ENCODE data around the gene TTC7B.

TTC7B gene

DNA sequence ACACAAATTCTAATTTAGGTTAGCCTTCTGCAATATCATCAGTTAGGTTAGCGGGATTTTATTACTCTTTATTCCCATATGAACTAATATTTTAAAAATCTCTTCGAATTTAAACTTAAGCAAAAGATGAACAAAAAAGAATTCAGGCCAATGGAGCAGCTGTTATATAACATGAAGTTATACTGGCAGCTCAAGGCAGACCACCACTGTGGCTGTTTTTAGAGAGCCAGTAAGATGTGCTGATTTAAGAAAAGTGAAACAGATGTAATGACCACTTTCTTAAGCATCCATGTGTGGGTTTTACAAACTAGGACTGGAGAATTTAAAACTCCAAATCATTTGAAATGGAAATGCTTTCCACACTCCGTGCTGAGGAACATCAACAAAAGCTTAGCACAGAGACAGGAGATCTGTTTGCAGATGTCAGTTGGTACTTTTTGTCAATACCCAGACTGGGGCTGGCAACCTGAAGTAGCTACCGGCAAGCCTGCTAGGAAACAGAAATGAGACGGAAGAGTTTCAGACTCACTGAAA is 164.9 kb downstream of the TTC7B start:
- H4K20me1 ChIP-seq (ENCODE audit: insufficient read depth): no peaks in the 10 kb centered on the region
- no peak overlapping the region for H3K9ac ChIP-seq
- H3K4me2 ChIP-seq: no peak overlapping the region
- H2AFZ ChIP-seq (ENCODE audit: low read depth): no peak overlapping the region
- H3K4me1 ChIP-seq (ENCODE audit: low read depth, poor library complexity, severe bottlenecking): no peaks in the 10 kb centered on the region
- TF ChIP-seq, protein P1, sequence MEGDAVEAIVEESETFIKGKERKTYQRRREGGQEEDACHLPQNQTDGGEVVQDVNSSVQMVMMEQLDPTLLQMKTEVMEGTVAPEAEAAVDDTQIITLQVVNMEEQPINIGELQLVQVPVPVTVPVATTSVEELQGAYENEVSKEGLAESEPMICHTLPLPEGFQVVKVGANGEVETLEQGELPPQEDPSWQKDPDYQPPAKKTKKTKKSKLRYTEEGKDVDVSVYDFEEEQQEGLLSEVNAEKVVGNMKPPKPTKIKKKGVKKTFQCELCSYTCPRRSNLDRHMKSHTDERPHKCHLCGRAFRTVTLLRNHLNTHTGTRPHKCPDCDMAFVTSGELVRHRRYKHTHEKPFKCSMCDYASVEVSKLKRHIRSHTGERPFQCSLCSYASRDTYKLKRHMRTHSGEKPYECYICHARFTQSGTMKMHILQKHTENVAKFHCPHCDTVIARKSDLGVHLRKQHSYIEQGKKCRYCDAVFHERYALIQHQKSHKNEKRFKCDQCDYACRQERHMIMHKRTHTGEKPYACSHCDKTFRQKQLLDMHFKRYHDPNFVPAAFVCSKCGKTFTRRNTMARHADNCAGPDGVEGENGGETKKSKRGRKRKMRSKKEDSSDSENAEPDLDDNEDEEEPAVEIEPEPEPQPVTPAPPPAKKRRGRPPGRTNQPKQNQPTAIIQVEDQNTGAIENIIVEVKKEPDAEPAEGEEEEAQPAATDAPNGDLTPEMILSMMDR (conservative IDR thresholded peaks at IDR 0.05; ENCODE audit: low read depth, low read length): no peak
- H3K36me3 ChIP-seq (ENCODE audit: insufficient read depth): no peaks in the 10 kb centered on the region
- H3K27me3 ChIP-seq (ENCODE audit: insufficient read depth, low read depth): no peaks in the 10 kb centered on the region
- H3K27ac ChIP-seq: no peak overlapping the region
- no peak overlapping the region for H3K4me3 ChIP-seq (IDR thresholded peaks at IDR 0.05; ENCODE audit: insufficient read depth, low read depth, low read length)
- H3K79me2 ChIP-seq (ENCODE audit: insufficient read depth, low read depth): no peaks in the 10 kb centered on the region

DNA sequence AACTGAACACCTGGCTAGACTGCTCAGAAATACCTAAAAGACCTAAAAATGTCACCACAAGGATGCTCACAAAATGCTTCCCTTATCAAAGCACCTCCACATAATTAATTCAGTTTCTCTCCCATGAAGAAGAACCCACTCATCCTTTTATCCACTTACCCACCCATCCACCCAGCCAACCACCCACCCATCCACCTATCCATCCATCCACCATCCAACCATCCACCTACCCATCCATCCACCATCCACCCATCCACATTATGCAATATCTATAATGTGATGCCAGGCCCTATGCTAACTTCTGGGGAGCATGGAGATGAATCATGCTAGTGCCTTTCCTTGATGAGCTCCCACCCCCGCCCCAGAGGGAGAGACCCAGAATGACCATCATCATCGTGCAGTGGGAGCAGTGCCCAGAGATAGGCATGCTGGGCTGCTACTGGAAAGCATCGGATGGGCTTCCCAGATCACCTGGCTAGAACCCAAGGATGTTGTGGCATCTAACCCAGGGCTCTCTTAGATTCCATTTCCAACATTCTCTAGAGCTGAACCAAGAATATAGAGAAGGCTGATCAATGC is 166.6 kb downstream of the TTC7B start:
- Histone ChIP-seq H3K4me2 (no peak overlapping the region), H3K9ac (no peak overlapping the region), H3K4me1 (ENCODE audit: low read depth, poor library complexity, severe bottlenecking) (no peaks in the 10 kb centered on the region), H3K79me2 (ENCODE audit: insufficient read depth, low read depth) (no peaks in the 10 kb centered on the region), H3K4me3 (IDR thresholded peaks at IDR 0.05; ENCODE audit: insufficient read depth, low read depth, low read length) (no peak overlapping the region), H3K27ac (no peak overlapping the region), H3K27me3 (ENCODE audit: insufficient read depth, low read depth) (no peaks in the 10 kb centered on the region), H3K36me3 (ENCODE audit: insufficient read depth) (no peaks in the 10 kb centered on the region), H4K20me1 (ENCODE audit: insufficient read depth) (no peaks in the 10 kb centered on the region), H2AFZ (ENCODE audit: low read depth) (no peak overlapping the region)
- TF ChIP-seq, protein P1 (conservative IDR thresholded peaks at IDR 0.05; ENCODE audit: low read depth, low read length): no peak

- Histone ChIP-seq H3K4me1 (ENCODE audit: low read depth, poor library complexity, severe bottlenecking) (no peaks in the 10 kb centered on the region), H3K4me3 (IDR thresholded peaks at IDR 0.05; ENCODE audit: insufficient read depth, low read depth, low read length) (no peak overlapping the region), H3K79me2 (ENCODE audit: insufficient read depth, low read depth) (no peaks in the 10 kb centered on the region), H3K4me2 (no peak overlapping the region), H3K27me3 (ENCODE audit: insufficient read depth, low read depth) (no peaks in the 10 kb centered on the region), H3K36me3 (ENCODE audit: insufficient read depth) (no peaks in the 10 kb centered on the region), H2AFZ (ENCODE audit: low read depth) (no peak overlapping the region), H3K9ac (no peak overlapping the region), H4K20me1 (ENCODE audit: insufficient read depth) (no peaks in the 10 kb centered on the region), H3K27ac (no peak overlapping the region)
- TF ChIP-seq, protein P1 (conservative IDR thresholded peaks at IDR 0.05; ENCODE audit: low read depth, low read length): no peak
Observed at GRCh38 chr14:90649083-90649482, 167.1 kb downstream of the TTC7B start.

DNA sequence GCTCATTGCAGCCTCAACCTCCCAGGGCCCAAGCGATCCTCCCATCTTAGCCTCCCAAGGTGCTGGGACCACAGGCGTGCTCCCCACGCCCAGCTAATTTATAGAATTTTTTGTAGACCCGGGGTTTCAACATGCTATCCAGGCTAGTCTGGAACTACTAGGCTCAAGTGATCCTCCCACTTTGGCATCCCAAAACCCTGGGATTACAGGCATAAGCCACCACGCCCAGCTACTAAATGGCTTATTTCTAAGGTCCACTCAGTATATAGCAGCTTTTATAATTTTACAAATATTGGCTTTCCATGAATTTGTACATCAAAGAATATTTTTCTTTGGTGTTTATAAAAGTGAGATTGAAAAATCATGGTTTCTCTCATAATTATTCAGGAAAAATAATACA is 167.8 kb downstream of the TTC7B start:
- no peak overlapping the region for H3K4me2 ChIP-seq
- no peaks in the 10 kb centered on the region for H3K79me2 ChIP-seq (ENCODE audit: insufficient read depth, low read depth)
- H4K20me1 ChIP-seq (ENCODE audit: insufficient read depth): no peaks in the 10 kb centered on the region
- no peaks in the 10 kb centered on the region for H3K4me1 ChIP-seq (ENCODE audit: low read depth, poor library complexity, severe bottlenecking)
- no peak overlapping the region for H3K4me3 ChIP-seq (IDR thresholded peaks at IDR 0.05; ENCODE audit: insufficient read depth, low read depth, low read length)
- no peaks in the 10 kb centered on the region for H3K36me3 ChIP-seq (ENCODE audit: insufficient read depth)
- no peak overlapping the region for H3K9ac ChIP-seq
- H3K27me3 ChIP-seq (ENCODE audit: insufficient read depth, low read depth): no peaks in the 10 kb centered on the region
- no peak overlapping the region for H3K27ac ChIP-seq
- no peak overlapping the region for H2AFZ ChIP-seq (ENCODE audit: low read depth)
- TF ChIP-seq, protein P1 (conservative IDR thresholded peaks at IDR 0.05; ENCODE audit: low read depth, low read length): no peak

Measured in KMS-11 (cell line).